ENCODE results near the gene THADA.

- TF ChIP-seq, protein P1, sequence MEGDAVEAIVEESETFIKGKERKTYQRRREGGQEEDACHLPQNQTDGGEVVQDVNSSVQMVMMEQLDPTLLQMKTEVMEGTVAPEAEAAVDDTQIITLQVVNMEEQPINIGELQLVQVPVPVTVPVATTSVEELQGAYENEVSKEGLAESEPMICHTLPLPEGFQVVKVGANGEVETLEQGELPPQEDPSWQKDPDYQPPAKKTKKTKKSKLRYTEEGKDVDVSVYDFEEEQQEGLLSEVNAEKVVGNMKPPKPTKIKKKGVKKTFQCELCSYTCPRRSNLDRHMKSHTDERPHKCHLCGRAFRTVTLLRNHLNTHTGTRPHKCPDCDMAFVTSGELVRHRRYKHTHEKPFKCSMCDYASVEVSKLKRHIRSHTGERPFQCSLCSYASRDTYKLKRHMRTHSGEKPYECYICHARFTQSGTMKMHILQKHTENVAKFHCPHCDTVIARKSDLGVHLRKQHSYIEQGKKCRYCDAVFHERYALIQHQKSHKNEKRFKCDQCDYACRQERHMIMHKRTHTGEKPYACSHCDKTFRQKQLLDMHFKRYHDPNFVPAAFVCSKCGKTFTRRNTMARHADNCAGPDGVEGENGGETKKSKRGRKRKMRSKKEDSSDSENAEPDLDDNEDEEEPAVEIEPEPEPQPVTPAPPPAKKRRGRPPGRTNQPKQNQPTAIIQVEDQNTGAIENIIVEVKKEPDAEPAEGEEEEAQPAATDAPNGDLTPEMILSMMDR (IDR thresholded peaks at IDR 0.05; ENCODE audit: low read length): no peak
- no peak for TF ChIP-seq EZH2 (IDR thresholded peaks at IDR 0.05; ENCODE audit: borderline replicate concordance, low read length)
These were observed 322.3 kb downstream of the THADA start for GRCh38 chr2:43273529-43273928.
